GM12878 (cell line): Measurements from ENCODE around the gene VAC14. TPM values are rescaled to one million over a fixed set of nuclear protein-coding genes. Genes with fewer than 3 reads are reported as not detected.

Experiments
- ATAC-seq: fragments of 200-7000 bp; cut with Tn5 transposase; 3 replicates; pipeline ENCODE4 v1.9.1; 2020; ENCODE audit warnings: mild to moderate bottlenecking, moderate library complexity
- BruUV-seq: library from RNA; stranded (reverse); fragments of 400-500 nt; replicated peaks from 2 replicates; lab custom pipeline; 2021; lab: Mats Ljungman, UMichigan
- CTCF ChIA-PET: fragments of 300-600 bp; sonication (Branson Sonifier 250); formaldehyde crosslinking; extraction: SDS; loops from one replicate; lab custom pipeline; 2021; ENCODE audit warnings: inconsistent platforms; lab: Yijun Ruan, JAX
- POLR2A ChIA-PET: fragments of 350-600 bp; formaldehyde crosslinking; extraction: SDS; loops from one replicate; lab custom pipeline; 2021; ENCODE audit warnings: inconsistent platforms; lab: Charles Lee
- RAD21 ChIA-PET: fragments of 300-600 bp; sonication (Branson Sonifier 250); formaldehyde crosslinking; loops from one replicate; lab custom pipeline; 2023; ENCODE audit warnings: antibody characterized with exemption; ENCODE audit not compliant: unreplicated experiment; lab: Charles Lee
- SMC1A ChIA-PET: fragments of 300-600 bp; sonication (Branson Sonifier 250); formaldehyde crosslinking; loops from one replicate; lab custom pipeline; 2023; ENCODE audit not compliant: unreplicated experiment, uncharacterized antibody; lab: Charles Lee
- DNase-seq: peaks from one replicate; pipeline ENCODE4 v3.0.0-alpha.2; 2011; ENCODE audit warnings: low read depth, low spot score
- FAIRE-seq: peaks from 3 replicates; lab custom pipeline; 2011; peaks lifted over from hg19 to GRCh38; lab: Jason Lieb, UNC
- H2AFZ ChIP-seq: 2 replicates; pipeline ENCODE4 v1.6.0; 2011; ENCODE audit warnings: low read depth, low read length, control low read depth; ENCODE audit not compliant: control insufficient read depth
- H3K27ac ChIP-seq: 2 replicates; pipeline ENCODE4 v1.5.1; 2011; ENCODE audit warnings: control low read depth; ENCODE audit not compliant: control insufficient read depth, insufficient read depth
- H3K27me3 ChIP-seq, 2 experiments: replicated peaks in 1 of 2; 2 replicates each; pipeline versions ENCODE4 v1.6.0 to v1.6.1; 2011; ENCODE audit warnings: low read length in 1 of 2; ENCODE audit not compliant: control insufficient read depth in 2 of 2, insufficient read depth in 2 of 2
- H3K36me3 ChIP-seq, 2 experiments: 2 replicates each; pipeline ENCODE4 v1.5.1; 2011; ENCODE audit warnings: low read length in 1 of 2; ENCODE audit not compliant: control insufficient read depth in 2 of 2, insufficient read depth in 2 of 2
- H3K4me1 ChIP-seq: 2 replicates; pipeline ENCODE4 v1.6.1; 2011; ENCODE audit warnings: mild to moderate bottlenecking, low read length, moderate library complexity, mixed read lengths; ENCODE audit not compliant: control insufficient read depth, insufficient read depth
- H3K4me2 ChIP-seq: 2 replicates; pipeline ENCODE4 v1.6.0; 2011; ENCODE audit warnings: control low read depth; ENCODE audit not compliant: control insufficient read depth, insufficient read depth
- H3K4me3 ChIP-seq: fragments of 200-600 bp; sonication (generic); 2 replicates; pipeline ENCODE4 v1.5.1; 2016
- H3K79me2 ChIP-seq: 2 replicates; pipeline ENCODE4 v1.6.0; 2011; ENCODE audit warnings: low read length; ENCODE audit not compliant: control insufficient read depth, insufficient read depth
- H3K9ac ChIP-seq: 2 replicates; pipeline ENCODE4 v1.8.0; 2011; ENCODE audit warnings: low read length, control low read depth, mixed read lengths; ENCODE audit not compliant: control insufficient read depth, insufficient read depth
- H3K9me3 ChIP-seq: replicated peaks from 3 replicates; pipeline ENCODE4 v1.5.1; 2011; ENCODE audit warnings: mild to moderate bottlenecking, low read length; ENCODE audit not compliant: control insufficient read depth, insufficient read depth
- H4K20me1 ChIP-seq: 2 replicates; pipeline ENCODE4 v1.6.0; 2011; ENCODE audit not compliant: control insufficient read depth, insufficient read depth
- CBX5 ChIP-seq: sonication (generic); IDR thresholded peaks from 2 replicates; pipeline ENCODE4 v1.6.1; 2016; ENCODE audit warnings: low read depth, moderate library complexity, mild to moderate bottlenecking, inconsistent platforms
- CEBPZ ChIP-seq: fragments of 150-350 bp; IDR thresholded peaks from 2 replicates; pipeline ENCODE4 v1.6.1; 2016; ENCODE audit warnings: low read depth, low read length
- CHD1 ChIP-seq: IDR thresholded peaks from 2 replicates; pipeline ENCODE4 v1.6.1; 2012; ENCODE audit warnings: low read depth, low read length, improper control_type of control experiment
- DPF2 ChIP-seq: fragments of 450-650 bp; IDR thresholded peaks from 2 replicates; pipeline ENCODE4 v1.6.1; 2017; ENCODE audit warnings: mild to moderate bottlenecking
- FOS ChIP-seq: IDR thresholded peaks from 3 replicates; pipeline ENCODE4 v1.6.1; 2011; ENCODE audit warnings: borderline replicate concordance; ENCODE audit not compliant: insufficient read length; ENCODE audit errors: extremely low read depth
- IKZF1 ChIP-seq: fragments of 450-650 bp; conservative IDR thresholded peaks from 2 replicates; pipeline ENCODE4 v1.6.1; 2017; ENCODE audit warnings: antibody characterized with exemption, mild to moderate bottlenecking
- JUND ChIP-seq: IDR thresholded peaks from 2 replicates; pipeline ENCODE4 v1.6.1; 2012; ENCODE audit warnings: low read depth, mild to moderate bottlenecking, low read length, improper control_type of control experiment, moderate library complexity
- LARP7 ChIP-seq: fragments of 450-650 bp; IDR thresholded peaks from 2 replicates; pipeline ENCODE4 v1.6.1; 2017; ENCODE audit warnings: mild to moderate bottlenecking
- NBN ChIP-seq: fragments of 450-650 bp; IDR thresholded peaks from 2 replicates; pipeline ENCODE4 v1.6.1; 2016
- NR2C1 ChIP-seq: fragments of 450-650 bp; IDR thresholded peaks from 2 replicates; pipeline ENCODE4 v1.6.1; 2017; ENCODE audit warnings: antibody characterized with exemption, mild to moderate bottlenecking, moderate library complexity
- RBBP5 ChIP-seq: fragments of 200-600 bp; sonication (generic); conservative IDR thresholded peaks from 2 replicates; pipeline ENCODE4 v1.6.1; 2016
- RELB ChIP-seq: fragments of 450-650 bp; IDR thresholded peaks from 2 replicates; pipeline ENCODE4 v1.6.1; 2017; ENCODE audit warnings: low read depth, mild to moderate bottlenecking, moderate library complexity
- SMC3 ChIP-seq: IDR thresholded peaks from 2 replicates; pipeline ENCODE4 v1.6.1; 2011; ENCODE audit warnings: low read length, improper control_type of control experiment, borderline replicate concordance
- TAF1 ChIP-seq: IDR thresholded peaks from 2 replicates; pipeline ENCODE4 v1.6.1; 2011; ENCODE audit warnings: mild to moderate bottlenecking, low read depth, low read length, borderline replicate concordance
- ZBTB40 ChIP-seq: fragments of 450-650 bp; IDR thresholded peaks from 2 replicates; pipeline ENCODE4 v1.6.1; 2016; ENCODE audit warnings: mild to moderate bottlenecking, moderate library complexity, borderline replicate concordance
- ZNF217 ChIP-seq: fragments of 450-650 bp; IDR thresholded peaks from 2 replicates; pipeline ENCODE4 v1.6.1; 2017; ENCODE audit warnings: antibody characterized with exemption, mild to moderate bottlenecking
- ZNF622 ChIP-seq: fragments of 450-650 bp; IDR thresholded peaks from 2 replicates; pipeline ENCODE4 v1.6.1; 2017; ENCODE audit warnings: mild to moderate bottlenecking, inconsistent platforms
- ZZZ3 ChIP-seq: IDR thresholded peaks from 2 replicates; pipeline ENCODE4 v1.6.1; 2011; ENCODE audit warnings: low read depth; ENCODE audit not compliant: control insufficient read depth, insufficient read length
- WGBS: methylation state at CpG from one replicate; pipeline ENCODE4 v1.1.6; 2016; ENCODE audit warnings: low lambda C conversion rate; ENCODE audit not compliant: insufficient replicate concordance, insufficient coverage; ENCODE audit errors: missing lambda C conversion rate; 5-methylcytosine and 5-hydroxymethylcytosine counted together
- in situ Hi-C: fragments of 300-500 bp; cut with MboI; formaldehyde crosslinking; loops from 9 replicates; pipeline ENCODE4 v1.14.3; 2018; ENCODE audit warnings: mixed read lengths
- intact Hi-C: fragments of 100-400 bp; cut with micrococcal nuclease; formaldehyde crosslinking; loops from one replicate; pipeline ENCODE4 v1.14.2; 2022; ENCODE audit not compliant: unreplicated experiment
- polyA plus RNA-seq, 11 experiments: library from polyadenylated mRNA; depleted of rRNA in 4 of 11; unstranded in 6 of 11; stranded (reverse) in 5 of 11; fragments of >200 nt; fragmentation: Nextera tagmentation in 4 of 11; fragmentation: Illumina TruSeq in 1 of 11; extraction: Ambion mirVana in 4 of 11; extraction: Trizol in 1 of 11; gene quantifications; 1 replicate in 1 of 11; 2 replicates in 10 of 11; pipeline versions ENCODE4 v1.2.1 to v1.2.3, GENCODE V29; 2011 to 2016; ENCODE audit warnings: inconsistent platforms in 2 of 11, missing spikeins in 2 of 11, low read depth in 1 of 11
- total RNA-seq, 4 experiments: library from RNA; depleted of rRNA in 3 of 4; stranded (reverse); fragments of >200 nt in 3 of 4; fragmentation: Illumina TruSeq in 1 of 4; extraction: Trizol in 1 of 4; gene quantifications; 2 replicates each; pipeline versions ENCODE4 v1.2.1 to v1.2.3, GENCODE V29; 2013 to 2021

VAC14 gene
- total and polyA plus RNA-seq, 10 of the 15 experiments (the other 5 are each of a cell fraction or from before 2014, with no cell fraction given): 1.3 to 45.5 (median 25.5) TPM

- CTCF ChIA-PET: no interaction called here
- TF ChIP-seq ZZZ3 (no peak), NBN (no peak), CHD1 (no peak), ZBTB40 (no peak), ZNF622 (no peak), NR2C1 (no peak), LARP7 (no peak), RELB (no peak), TAF1 (no peak), ZNF217 (no peak), JUND (no peak), CEBPZ (no peak), CBX5 (no peak), FOS (no peak), IKZF1 (no peak), SMC3 (no peak), RBBP5 (no peak), DPF2 (no peak)
These were observed 103.3 kb downstream of the VAC14 start for GRCh38 chr16:70697594-70698170.

More at GRCh38 chr16:70697594-70698170, 103.3 kb downstream of the VAC14 start:
- no peaks in the 10 kb centered on the region for H3K9me3 ChIP-seq
- H3K4me1 ChIP-seq: no peaks in the 10 kb centered on the region
- WGBS: 78% methylated on average over 14 of the region's 14 CpGs
- H3K36me3 ChIP-seq: peaks cover 0 to 2% of the 10 kb centered on the region in 2 experiments; a peak in 3 of 4 replicates
- in situ Hi-C loops: no loop called here
- intact Hi-C loops: no loop called here
- H3K4me3 ChIP-seq: no peak overlapping the region
- BruUV-seq: no TSS peak
- ATAC-seq (no peak), FAIRE-seq (no peak), DNase-seq (no peak)
- no peak overlapping the region for H3K9ac ChIP-seq
- H4K20me1 ChIP-seq: no peaks in the 10 kb centered on the region
- H2AFZ ChIP-seq: no peak overlapping the region
- H3K27ac ChIP-seq: no peak overlapping the region
- ChIA-PET SMC1A (no interaction called here), RAD21 (no interaction called here), POLR2A (no interaction called here)
- no peaks in the 10 kb centered on the region for H3K79me2 ChIP-seq
- H3K27me3 ChIP-seq: no peaks in the 10 kb centered on the region
- no peak overlapping the region for H3K4me2 ChIP-seq
